Stimulated activated CD4-positive, alpha-beta T cell treated with anti-CD3 and anti-CD28 coated beads, Interleukin-2, amount 100 ng/mL, for 48 hours (primary cell): ENCODE measurements around the gene NTN4.
"Not testable (repeated sequence)": the region's sequence is repeated elsewhere in the genome, so short reads cannot be mapped to it uniquely, and the experiment has no call there.

Experiments used
- DNase-seq, 2 donors: peaks; one replicate each; pipeline ENCODE4 v3.0.0-alpha.2; 2020

Gene NTN4

GRCh38 chr12:95746062-95746461 is 44.5 kb downstream of the NTN4 start:
- not testable (repeated sequence) for DNase-seq

DNA sequence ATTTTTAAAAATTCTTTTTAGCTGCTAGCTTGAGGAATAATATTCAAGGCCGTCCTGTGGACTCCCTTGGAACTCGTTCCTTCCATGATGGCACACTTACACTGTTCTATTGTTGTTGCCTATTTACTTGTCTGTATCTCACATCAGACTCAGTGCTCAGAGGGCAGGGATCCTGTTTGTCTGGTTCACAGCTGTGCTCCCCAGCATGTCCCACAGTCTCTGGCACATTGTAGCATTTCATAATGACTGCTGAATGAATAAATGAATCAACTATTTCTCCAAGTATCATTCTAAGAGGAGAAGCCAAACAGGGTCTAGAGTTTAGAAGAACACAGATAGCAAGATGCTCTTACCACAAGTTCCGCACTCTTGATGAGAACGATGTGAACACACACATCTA is 48.0 kb downstream of the NTN4 start:
- no peak for DNase-seq

DNA sequence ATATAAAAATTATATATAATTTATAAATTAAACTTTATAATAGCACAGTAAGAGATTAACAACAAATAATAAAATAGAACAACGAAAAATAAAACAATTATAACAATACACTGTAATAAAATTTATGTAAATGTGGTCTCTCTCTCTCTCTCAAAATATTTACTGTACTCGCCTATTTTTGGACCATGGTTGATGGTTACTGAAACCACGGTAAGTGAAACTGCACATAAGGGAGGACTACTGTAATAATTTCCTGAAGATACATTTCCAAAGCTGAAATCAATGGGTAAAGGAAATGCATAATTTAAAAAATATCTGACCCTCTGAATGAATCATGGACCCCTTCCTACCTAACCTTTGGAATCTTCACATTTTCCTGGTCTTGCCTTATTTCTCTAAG is 48.9 kb downstream of the NTN4 start:
- no peak for DNase-seq

- no peak for DNase-seq
These were observed 49.8 kb downstream of the NTN4 start for GRCh38 chr12:95740751-95741150.

DNA sequence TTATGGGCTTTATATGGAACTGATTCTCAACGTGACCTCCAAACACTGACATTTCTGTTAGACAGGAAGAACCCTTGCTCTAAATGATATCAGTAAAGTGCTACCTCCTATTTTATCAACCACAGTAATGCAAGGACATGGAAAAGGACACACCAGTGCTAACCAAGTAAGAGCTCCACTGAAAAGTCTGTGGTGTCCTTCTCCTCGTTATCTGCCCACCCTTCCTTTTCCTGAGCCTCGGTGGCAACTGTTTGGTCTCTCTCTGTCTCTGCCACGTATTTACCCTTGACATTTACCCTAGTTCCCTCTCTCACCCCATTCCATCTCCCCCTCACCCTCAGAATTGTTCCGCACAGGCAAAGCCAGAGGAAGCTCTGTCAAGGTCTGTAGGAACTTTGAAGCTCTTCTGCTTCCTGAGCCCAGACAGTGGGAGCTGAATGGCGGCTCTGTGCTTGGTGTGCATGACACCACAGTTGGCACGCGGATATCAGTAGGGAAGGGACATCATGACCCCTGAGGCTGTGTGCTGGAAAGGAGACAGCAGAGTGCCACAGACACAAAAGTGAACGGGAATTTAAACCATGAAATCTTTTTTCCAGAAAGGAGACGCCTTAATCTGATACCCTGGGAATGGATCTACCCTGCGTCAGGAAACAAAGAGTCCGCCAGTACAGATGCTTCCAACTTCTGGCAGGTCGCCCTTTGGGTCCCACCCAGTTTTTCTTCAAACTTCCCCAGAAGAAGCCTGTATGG is 50.8 kb downstream of the NTN4 start:
- no peak for DNase-seq

- no peak for DNase-seq
These were observed 52.4 kb downstream of the NTN4 start for GRCh38 chr12:95738024-95738611.

DNA sequence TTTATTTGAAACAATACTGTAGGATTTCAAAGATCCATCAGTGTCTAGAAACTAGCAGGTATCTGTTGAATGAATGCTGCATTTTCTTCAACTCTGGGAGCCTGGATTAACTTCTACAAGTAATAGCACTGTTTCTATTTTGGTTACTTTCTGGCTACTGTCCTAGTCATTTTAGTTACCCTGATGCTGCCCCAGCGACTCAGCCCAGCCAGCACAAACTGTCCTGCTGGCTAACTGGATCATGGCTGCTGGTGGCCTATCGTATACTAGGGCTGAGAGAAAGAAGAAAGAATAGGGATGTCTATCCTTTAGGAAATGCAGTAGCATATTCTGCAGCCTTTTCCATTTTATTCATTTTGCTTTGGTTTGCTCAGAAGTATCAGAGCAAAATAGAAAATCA is 53.9 kb downstream of the NTN4 start:
- DNase-seq = no peak

GRCh38 chr12:95735728-95736127 is 54.8 kb downstream of the NTN4 start:
- DNase-seq = not testable (repeated sequence)

GRCh38 chr12:95733141-95733825 is 57.3 kb downstream of the NTN4 start:
- no peak for DNase-seq

- no peak for DNase-seq
These were observed 59.0 kb downstream of the NTN4 start for GRCh38 chr12:95731519-95731958.

GRCh38 chr12:95730457-95730856 is 60.1 kb downstream of the NTN4 start:
- no peak for DNase-seq

GRCh38 chr12:95726903-95727302 is 63.7 kb downstream of the NTN4 start:
- DNase-seq = no peak

DNA sequence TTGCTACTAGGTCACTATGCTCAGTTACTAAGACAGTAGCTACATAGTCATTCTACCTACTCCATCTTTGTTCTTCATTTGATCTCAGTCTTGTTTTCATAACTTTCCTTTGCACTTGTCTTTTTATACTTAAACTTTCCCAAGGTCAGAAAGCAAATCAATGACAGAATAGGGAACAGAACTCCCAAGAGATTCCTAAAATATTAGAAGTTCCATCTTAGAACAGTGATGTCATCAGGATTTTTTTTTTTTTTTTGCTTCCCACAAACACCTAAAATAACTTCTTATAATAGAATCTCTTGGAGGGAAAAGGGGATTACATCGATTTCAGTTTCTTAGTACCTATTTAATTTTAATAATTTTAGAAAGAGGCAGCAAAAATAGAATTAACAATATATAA is 65.8 kb downstream of the NTN4 start:
- no peak for DNase-seq

DNA sequence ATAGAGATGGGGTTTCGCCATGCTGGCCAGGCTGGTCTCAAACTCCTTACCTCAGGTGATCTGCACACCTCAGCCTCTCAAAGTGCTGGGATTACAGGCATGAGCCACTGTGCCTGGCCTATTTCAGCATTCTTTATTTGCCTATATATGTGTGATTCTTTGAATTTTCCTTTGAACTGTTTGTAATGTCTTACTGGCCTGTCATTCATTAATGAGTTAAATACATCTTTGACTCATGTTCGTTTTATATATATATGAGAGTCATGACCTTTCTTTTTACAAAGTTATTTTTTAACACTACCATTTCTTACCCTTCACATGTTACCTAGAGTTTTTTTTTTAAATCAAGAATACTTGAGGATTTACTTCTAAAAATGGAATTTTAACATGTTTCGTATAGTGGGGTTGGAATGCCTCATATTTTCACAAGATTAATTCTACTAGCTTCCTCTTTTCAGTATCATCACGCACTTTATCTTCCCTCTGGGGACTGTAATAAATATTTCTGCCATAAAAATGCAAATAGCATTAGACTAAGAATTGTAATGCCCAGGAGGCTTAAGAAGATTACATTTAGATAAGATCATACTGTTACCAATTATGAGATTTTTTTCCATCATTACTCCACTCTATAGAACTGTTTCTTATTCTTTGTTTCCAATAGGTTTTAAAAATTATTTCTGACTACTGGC is 66.7 kb downstream of the NTN4 start:
- DNase-seq = no peak

DNA sequence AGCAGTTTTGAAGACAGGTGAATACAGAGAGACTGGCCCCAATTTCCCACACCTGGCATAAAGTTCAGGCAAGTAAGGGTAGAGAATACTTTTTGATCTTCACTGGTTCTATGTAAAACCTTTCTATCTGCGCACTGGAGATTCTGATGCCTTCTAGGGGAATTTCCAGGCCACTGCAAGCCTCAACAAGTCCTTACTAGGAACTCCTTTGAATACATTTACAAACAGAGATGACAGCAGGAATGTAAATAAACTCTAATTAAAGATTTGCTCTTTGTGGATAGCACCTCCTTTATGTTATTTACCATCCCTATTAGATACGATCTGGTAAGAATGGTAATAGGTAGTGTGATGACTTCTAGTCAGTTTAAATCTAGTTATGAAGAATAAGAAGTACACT is 69.2 kb downstream of the NTN4 start:
- DNase-seq = no peak

GRCh38 chr12:95720146-95720545 is 70.4 kb downstream of the NTN4 start:
- DNase-seq = no peak

GRCh38 chr12:95718772-95719171 is 71.8 kb downstream of the NTN4 start:
- no peak for DNase-seq

DNA sequence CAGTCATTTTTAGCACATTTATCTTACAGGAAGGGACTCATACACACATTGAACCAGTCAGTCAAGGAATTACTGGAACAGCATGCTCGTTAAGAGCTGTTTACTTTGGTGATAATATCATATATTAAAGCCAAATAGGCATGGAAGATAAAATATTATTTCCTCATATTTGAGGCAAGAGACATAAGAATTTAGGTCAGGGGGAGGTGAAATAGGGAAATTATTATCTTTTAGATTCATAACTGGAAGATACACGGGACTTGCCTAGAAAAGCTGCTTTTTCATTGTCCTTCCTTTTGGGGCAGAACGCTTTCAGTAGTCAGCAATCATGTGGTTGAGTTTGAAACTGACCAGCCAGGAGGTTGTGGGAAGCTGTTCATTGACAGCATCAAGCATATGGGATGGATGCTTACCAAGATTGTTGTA is 72.5 kb downstream of the NTN4 start:
- DNase-seq = no peak

- DNase-seq = no peak
These were observed 73.1 kb downstream of the NTN4 start for GRCh38 chr12:95717316-95717928.

DNA sequence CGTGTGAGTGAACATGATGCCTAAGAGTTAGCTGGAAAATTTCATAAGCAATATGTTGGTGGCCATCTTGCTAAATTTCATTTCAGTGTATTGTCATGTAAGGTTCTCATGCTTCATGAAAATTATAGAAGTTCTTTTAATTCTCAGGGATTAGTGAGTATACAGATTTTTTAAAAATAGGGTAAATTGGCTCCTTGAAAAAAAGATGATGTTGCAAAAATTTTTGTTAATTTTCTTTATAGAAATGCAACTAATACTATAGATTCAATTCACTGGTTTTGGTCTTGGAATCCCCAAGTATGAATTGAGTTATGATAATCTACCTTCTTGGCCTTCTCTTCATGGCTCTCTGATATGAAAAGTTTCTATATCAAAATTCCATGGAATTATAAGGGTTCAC is 75.4 kb downstream of the NTN4 start:
- no peak for DNase-seq

DNA sequence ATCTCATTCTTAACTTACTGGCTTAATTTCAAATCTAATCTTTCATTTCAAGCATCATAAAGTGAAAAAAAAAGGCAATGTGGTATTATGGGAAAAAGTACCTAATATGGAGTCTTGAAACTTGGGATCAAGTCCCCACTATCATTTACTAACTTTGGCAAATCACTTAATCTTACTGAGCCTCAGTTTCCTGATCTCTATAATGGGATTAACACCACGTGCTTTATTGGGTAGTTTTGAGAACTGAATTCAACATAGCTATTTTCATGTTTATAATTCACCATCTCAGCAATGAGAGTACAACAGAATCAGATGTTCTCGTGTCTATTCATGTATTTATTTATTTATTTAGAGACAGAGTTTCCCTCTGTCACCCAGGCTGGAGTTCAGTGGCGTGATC is 78.3 kb downstream of the NTN4 start:
- no peak for DNase-seq

DNA sequence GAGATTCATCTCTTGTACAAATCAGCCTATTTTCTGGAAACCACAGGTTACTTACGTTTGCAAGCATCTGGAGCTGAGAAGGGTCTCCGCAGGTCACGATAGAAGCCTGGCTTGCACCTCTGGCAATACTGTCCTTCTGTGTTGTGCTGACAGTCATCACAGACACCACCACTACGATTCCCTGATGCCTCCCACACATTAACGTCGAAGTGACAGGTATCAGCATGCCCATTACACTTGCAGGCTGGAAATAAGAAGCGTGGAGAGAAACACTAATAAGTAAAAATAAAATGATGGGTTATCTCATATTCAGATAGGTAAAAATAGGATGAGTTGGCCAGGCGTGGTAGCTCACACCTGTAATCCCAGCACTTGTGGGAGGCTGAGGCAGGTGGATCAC is 80.2 kb downstream of the NTN4 start:
- DNase-seq = no peak

- DNase-seq = no peak
These were observed 81.4 kb downstream of the NTN4 start for GRCh38 chr12:95709152-95709551.
